NCI-H460 (cell line): ENCODE data around the gene TPBG. TPM values are rescaled to one million over a fixed set of nuclear protein-coding genes. Genes with fewer than 3 reads are reported as not detected.
"Not testable (repeated sequence)": the region's sequence is repeated elsewhere in the genome, so short reads cannot be mapped to it uniquely, and the experiment has no call there.

ENCODE experiments used
- DNase-seq: peaks from one replicate; pipeline ENCODE4 v3.0.0-alpha.2; 2016; ENCODE audit warnings: low read depth; ENCODE audit errors: extremely low read depth
- total RNA-seq: library from RNA; depleted of rRNA; stranded (reverse); fragments of >200 nt; shearing (Covaris generic); gene quantifications from 2 replicates; pipeline ENCODE4 v1.2.3, GENCODE V29; 2014; rRNA removed

Gene TPBG
- total RNA-seq, 1 experiment from 2014 or later = 1.9 TPM

DNA sequence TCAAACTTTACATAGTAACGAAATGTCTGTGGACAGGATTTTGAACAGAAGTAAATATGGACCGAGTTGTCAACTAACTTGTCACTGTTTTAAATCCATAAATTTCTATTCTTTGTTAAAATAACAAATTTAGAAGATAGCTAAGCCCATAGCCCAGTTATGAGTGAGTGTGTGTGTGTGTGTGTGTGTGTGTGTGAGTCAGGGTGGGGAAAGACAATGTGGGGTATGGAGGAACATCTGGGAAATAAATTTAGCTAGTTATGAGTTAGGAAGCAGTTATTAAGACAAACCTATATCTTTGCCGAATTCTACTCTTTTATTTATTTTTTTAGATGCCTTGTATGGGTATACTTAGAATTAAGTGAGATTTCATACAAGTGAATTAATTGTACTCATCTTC lies 9.0 kb downstream of the TPBG start:
- no peak for DNase-seq

DNA sequence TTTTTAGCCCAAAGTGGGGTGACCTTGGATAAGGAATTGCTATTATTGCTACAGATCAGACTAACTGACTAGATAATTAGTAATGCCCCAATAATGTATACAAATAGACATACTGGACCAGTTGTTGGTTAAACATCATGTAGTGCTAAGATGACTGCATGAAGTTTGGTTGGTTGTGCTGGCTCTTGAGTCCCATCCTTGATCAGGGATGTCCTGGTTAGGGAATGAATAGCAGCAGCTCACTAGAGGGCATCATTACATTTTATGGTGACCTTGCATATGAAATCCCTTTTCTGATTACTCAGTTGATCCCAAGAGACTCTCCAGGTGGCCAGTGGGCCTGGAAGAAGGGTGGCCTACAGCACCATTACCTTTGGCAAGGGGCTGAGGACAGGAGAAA lies 10.9 kb downstream of the TPBG start:
- DNase-seq = no peak

DNA sequence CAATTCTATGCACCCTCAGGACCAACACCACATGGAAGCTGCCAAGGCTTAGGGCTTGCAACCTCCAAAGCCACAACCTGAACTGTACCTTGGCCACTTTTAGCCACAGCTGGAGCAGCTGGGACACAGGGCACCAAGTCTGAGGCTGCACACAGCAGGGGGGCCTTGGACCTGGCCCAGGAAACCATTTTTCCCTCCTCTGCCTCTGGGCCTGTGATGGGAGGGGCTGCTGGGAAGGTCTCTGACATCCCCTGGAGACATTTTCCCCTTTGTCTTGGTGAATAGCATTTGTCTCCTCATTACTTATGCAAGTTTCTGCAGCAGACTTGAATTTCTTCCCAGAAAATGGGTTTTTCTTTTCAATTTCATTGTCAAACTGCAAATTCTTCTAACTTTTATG lies 13.0 kb downstream of the TPBG start:
- DNase-seq = no peak

DNA sequence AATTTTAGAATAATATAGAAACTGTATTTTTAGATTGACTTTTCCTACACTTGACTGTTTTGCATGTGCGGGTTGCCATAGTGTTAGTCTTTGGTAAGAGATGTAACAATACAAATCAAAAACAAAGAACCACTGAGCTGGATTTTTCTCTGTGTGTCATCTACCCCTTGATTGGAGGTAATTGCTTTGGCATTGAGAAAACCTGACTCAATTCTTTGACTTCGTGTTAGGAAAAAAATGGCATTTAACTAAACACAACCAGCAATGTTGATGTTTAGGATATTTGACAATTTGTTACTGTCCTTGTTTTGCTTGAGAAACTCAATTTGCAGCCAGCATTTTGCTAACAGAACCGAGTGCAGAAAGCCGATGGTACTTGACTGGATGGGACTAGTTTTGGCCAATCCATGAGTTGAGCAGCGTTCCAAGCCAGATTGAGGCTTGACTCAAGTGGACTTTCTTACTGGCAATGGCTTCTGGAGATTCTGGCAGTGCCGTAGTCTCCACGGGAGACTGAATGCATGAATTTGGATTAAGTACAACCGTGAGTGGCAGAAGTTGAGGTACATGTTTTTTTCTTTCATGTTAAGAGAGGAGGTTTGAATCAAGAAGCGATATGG lies 17.1 kb downstream of the TPBG start:
- no peak for DNase-seq

DNA sequence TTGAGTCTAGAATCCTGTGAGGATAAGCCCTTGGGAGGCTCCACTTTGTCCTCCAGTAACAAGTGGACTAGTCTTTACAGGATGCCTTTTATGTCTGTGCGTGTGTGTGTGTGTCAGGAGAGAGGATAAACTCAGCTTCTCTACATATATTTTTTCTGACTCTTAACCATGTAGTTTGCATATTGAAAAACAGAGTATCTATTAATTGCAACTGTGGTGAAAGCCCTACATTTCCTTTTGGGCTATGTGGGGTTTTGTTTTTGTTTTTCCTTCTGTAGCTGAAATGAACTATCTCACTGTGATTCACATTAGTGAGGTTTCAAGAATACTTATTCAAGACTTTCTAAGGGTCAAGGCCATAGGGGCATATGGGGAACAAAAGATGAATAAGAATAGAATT lies 17.7 kb downstream of the TPBG start:
- no peak for DNase-seq

DNA sequence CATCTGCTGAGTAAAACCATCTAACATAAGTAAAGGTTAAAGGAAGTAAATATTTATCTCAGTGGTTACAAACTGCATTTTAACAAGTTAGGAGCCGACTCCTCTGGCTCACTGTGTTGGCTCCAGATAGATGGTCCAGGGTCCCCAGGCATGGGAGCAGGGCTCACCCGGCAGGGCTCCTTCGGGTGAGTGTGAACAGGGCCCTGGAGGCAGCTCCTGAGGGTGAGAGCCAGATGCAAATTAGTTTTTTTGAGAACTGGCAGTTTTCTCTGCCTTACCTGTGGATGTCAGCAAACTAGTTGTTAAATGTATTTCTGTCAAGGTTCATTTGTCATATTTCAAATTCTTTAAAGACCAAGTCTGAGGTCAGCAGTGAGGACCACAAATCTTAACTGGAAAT lies 21.5 kb downstream of the TPBG start:
- DNase-seq = no peak

DNA sequence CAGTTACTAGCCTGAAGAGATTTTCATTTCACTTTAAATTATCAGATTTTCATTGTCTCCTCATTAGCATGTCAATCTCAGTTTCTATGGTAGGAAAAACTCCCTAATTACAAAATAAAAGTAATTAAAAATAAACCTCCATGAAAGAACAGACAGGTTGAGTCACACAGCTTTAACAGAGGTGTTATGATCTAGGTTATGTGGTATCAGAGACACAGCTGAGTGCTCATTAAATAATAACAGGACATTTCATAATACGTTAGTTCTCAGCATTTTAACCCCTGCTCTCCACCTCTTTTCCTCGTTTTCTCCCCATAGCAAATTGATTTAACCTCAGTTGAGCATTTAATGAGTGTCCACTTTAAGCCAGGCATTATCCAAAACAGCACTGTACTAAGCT lies 21.9 kb downstream of the TPBG start:
- no peak for DNase-seq

DNA sequence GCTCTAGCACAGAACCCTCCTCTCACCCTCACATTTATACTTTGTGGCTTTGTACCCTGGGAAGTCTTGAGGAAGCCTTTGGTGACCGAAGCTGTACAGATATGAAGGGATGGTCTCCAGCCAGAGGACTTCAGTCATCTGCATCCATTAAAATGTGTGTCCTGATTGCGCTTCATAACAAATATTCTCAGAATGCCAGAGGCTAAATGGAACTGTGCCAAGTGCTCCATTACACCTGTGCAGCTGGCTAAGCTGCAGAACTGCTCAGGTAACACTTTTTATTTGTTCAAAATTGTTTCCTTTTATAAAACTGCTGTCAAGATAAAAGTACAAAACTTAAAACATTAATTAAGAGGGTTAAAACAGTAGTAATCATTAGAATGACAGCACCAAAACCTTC lies 22.3 kb downstream of the TPBG start:
- no peak for DNase-seq

DNA sequence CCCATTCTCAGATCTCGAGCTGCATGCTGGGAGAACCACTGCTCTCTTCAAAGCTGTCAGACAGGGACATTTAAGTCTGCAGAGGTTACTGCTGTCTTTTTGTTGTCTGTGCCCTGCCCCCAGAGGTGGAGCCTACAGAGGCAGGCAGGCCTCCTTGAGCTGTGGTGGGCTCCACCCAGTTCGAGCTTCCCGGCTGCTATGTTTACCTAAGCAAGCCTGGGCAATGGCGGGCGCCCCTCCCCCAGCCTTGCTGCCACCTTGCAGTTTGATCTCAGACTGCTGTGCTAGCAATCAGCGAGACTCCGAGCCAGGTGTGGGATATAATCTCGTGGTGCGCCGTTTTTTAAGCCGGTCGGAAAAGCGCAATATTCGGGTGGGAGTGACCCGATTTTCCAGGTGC lies 31.2 kb downstream of the TPBG start:
- not testable (repeated sequence) for DNase-seq

DNA sequence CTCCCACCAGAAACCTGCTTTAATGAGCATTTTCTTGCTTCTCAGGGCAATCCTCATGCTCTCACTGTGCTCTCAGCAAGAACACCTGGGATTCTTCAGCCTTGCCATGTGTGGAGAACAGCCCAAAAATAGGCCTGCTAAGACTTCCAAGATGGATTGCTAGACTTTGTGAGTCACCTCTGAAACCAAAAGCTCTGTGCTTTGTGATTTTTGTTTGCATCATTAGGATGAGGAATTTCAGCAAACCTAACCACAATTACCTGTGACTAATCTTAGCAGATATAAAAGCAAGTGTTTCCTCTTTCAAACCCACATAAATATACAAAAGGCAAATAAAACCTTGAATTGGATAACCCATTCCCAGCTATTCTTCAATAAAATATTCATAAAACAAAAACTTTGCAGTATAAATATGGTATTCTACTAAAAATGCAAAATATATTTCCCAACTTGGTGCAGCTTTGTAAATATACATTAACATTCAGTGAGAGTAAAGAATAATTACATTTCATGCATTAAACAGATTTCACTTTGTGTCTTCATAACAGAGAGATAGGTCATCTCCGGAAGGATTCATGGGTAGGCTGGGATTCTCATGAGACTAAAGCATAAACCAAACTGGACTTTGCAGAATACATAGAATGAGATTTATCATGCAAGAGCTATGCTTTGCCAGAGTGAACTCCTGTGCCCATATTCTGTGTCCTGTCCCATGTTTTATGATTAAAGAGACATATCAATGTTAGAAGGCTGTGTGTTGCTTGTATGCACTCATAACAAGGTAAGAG lies 33.5 kb downstream of the TPBG start:
- no peak for DNase-seq

DNA sequence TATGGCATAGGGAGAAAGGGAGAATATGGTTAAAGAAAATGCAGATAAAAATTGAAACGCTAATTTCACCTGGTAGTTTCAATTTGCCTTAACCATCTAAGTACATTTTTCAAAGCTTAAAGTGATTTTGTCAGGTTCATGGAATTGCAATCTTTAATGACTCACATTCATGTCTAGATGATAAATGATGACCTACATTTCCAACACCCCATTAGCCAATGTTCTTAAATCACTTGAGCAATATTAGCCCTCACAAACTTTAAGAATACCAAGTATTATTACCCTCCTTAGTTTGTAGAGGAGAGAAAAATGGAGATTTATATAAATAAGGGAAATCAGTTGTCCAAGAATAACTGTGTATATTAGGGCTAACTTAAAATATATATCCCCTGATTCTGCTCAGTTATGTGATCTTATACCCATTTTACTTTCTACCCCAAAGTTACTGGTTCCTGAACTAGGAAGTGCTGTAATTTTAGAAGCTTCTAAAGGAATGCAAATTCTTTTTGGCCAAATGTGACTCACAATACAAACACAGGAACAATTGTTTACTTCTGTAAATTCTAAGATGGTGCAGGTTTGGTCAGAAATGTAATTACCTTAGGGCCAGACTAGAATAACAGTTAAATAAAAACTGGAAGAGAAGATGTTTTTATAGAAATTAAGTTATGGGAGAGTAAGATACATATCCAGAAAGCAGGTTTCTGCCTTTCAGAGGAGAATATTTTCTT lies 34.5 kb downstream of the TPBG start:
- DNase-seq = no peak

DNA sequence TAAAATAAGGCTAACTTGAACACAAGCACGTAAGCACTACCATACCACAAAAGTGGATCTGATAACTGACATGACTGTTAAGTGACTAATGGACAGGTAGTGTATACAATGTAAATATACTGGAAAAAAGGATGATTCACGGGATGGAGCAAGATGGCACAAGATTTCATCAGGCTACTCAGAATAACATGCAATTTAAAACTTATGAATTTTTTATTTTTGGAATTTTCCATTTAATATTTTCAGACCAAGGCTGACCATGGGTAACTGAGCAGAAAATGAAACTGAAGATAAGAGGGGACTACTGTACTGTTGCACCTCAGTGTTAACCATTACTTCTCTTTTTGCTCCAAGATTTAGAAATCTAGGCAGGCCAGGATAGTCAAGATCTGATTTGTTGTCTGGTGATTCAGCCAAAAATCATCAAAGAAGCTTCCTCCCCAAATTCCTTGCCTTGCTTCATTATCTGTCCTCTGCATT lies 45.4 kb downstream of the TPBG start:
- DNase-seq = no peak

DNA sequence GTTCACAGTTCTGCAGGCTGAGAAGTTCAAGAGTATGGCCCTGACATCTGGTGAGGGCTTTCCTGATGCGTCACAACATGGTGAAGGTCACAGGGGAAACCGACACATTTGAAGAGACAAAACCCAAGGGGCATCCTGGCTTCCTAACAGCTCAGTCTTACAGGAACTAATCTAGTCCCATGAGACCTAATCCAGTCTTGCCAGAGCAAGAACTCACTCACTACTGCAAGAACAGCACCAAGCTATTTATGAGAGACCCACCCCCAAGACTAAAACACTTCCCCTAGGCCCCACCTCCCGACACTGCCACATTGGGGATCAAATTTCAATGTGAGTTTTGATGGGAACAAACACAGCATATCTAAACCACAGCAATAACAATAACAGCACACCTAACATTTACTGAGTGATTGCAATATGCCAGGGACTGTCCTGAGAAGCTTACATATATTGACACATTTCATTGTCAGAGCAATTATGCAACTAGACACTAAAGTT lies 46.6 kb downstream of the TPBG start:
- DNase-seq = no peak

DNA sequence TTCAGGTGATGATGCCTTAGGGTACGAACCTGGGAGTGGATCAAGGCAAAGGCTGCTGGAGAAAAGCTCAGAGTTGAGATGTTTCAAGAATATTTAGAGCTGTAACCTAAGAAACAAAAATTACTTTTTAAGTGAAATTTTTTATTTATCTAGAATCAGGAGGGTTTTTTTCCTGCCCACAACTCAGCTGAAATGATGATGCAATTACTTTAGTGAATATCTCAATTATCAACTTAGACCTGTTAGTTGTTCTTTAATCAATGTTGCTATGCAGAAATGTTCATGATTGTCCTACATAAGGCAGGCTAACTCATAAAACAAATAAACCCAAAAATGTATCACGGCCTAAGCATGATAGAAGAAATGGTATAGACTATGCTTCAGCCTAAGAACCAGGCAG lies 50.3 kb downstream of the TPBG start:
- no peak for DNase-seq

DNA sequence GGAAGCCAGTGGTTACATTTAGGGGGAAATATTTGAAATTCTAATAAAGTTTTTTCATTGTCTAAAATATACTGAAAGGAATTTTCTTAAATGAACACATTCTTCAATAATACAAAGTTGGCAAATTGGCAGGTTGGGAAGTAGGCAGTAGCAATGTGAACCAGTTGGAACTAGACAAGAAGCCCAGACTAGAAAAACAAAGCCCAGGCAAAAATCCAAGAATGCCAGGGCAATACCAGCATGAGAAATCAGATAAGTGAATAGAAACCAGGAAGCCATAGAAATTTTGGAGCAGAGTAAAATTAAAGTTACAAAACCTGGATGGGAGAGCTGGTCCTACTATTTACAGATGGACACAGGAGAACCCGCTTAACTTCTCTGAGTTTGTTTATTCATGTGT lies 52.2 kb downstream of the TPBG start:
- no peak for DNase-seq

DNA sequence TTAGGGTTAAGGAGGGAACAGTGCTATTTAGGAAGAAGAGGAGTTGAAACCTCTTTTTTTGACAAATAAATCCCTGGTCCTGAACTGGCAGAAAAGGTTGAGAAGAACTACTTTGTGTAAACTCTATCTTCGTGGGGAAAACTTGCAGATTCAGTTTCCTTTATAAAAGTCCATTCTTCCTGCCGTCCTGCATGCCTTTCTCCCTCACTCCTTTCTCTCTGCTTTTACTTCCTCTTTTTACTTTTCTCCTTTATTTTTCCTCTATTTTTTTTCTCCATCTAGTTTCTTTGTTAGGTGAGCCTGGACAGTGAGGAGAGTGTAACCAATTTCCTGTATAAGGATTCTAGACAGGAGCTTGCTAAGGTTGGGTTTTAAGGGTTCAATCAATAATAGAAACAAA lies 52.7 kb downstream of the TPBG start:
- no peak for DNase-seq

Other genes starting within 250 kb of the TPBG start
- gene IBTK, start 116.1 kb upstream of the TPBG start, total RNA-seq = 57.0 and 62.9 TPM in 2 replicates